Smooth muscle cell (in vitro differentiated cells): ENCODE data around the gene RNF121. TPM values are rescaled to one million over a fixed set of nuclear protein-coding genes. Genes with fewer than 3 reads are reported as not detected.
A peak's percentile ranks its signal among the peaks of the same experiment; 100 is the strongest.

Source experiments
- DNase-seq: peaks from one replicate; lab custom pipeline; 2025; ENCODE audit not compliant: unreplicated experiment; lab: John Stamatoyannopoulos, UW
- H2AFZ ChIP-seq: fragments of 200-600 bp; sonication (generic); 2 replicates; pipeline ENCODE4 v1.6.0; 2016; ENCODE audit warnings: antibody characterized with exemption, low read depth, mild to moderate bottlenecking
- H3F3A ChIP-seq: fragments of 200-600 bp; sonication (generic); 2 replicates; pipeline ENCODE4 v1.6.0; 2017; ENCODE audit warnings: antibody characterized with exemption, low read depth
- H3K27ac ChIP-seq: fragments of 200-600 bp; sonication (generic); 2 replicates; pipeline ENCODE4 v1.5.1; 2016; ENCODE audit warnings: low read depth, mild to moderate bottlenecking
- H3K27me3 ChIP-seq: fragments of 200-600 bp; sonication (generic); 2 replicates; pipeline ENCODE4 v1.6.1; 2016; ENCODE audit warnings: low read depth, mild to moderate bottlenecking
- H3K36me3 ChIP-seq: fragments of 200-600 bp; sonication (generic); 2 replicates; pipeline ENCODE4 v1.5.1; 2016; ENCODE audit warnings: low read depth
- H3K4me1 ChIP-seq: fragments of 200-600 bp; sonication (generic); 2 replicates; pipeline ENCODE4 v1.5.1; 2016; ENCODE audit warnings: low read depth
- H3K4me2 ChIP-seq: fragments of 200-600 bp; sonication (generic); 2 replicates; pipeline ENCODE4 v1.6.0; 2016; ENCODE audit warnings: mild to moderate bottlenecking
- H3K4me3 ChIP-seq: fragments of 200-600 bp; sonication (generic); 2 replicates; pipeline ENCODE4 v1.5.1; 2016; ENCODE audit warnings: mild to moderate bottlenecking
- H3K79me2 ChIP-seq: fragments of 200-600 bp; sonication (generic); 2 replicates; pipeline ENCODE4 v1.6.0; 2016; ENCODE audit warnings: low read depth, mild to moderate bottlenecking
- H3K9ac ChIP-seq: fragments of 200-600 bp; sonication (generic); 2 replicates; pipeline ENCODE4 v1.6.0; 2016; ENCODE audit warnings: low read depth
- H3K9me3 ChIP-seq: fragments of 200-600 bp; sonication (generic); replicated peaks from 2 replicates; pipeline ENCODE4 v1.5.1; 2016; ENCODE audit warnings: low read depth
- H4K20me1 ChIP-seq: fragments of 200-600 bp; sonication (generic); 2 replicates; pipeline ENCODE4 v1.6.0; 2016; ENCODE audit warnings: low read depth
- CTCF ChIP-seq: fragments of 200-600 bp; sonication (generic); IDR thresholded peaks from 2 replicates; pipeline ENCODE4 v1.5.1; 2017; ENCODE audit warnings: borderline replicate concordance, mild to moderate bottlenecking, antibody characterized with exemption; ENCODE audit not compliant: insufficient read depth, poor library complexity, severe bottlenecking
- WGBS: methylation state at CpG from one replicate; pipeline ENCODE4 v1.1.7; 2016; ENCODE audit warnings: low lambda C conversion rate; 5-methylcytosine and 5-hydroxymethylcytosine counted together
- polyA plus RNA-seq: library from polyadenylated mRNA; unstranded; fragments of >200 nt; fragmentation: Nextera tagmentation; extraction: Ambion mirVana; gene quantifications from 2 replicates; pipeline ENCODE4 v1.2.1, GENCODE V29; 2016
- total RNA-seq: library from RNA; depleted of rRNA; stranded (reverse); fragments of >200 nt; gene quantifications from 2 replicates; pipeline ENCODE4 v1.2.3, GENCODE V29; 2014

RNF121 gene
- total and polyA plus RNA-seq, 2 experiments from 2014 or later, result 34.4 to 49.5 TPM

- peaks cover 4% of the 10 kb centered on the region for H3K36me3 ChIP-seq
- DNase-seq, result no peak
- H3K4me1 ChIP-seq, result no peaks in the 10 kb centered on the region
- no peak overlapping the region for H3K9ac ChIP-seq
- H3F3A ChIP-seq, result no peaks in the 10 kb centered on the region
- H4K20me1 ChIP-seq, result peaks cover 46% of the 10 kb centered on the region
- H3K27ac ChIP-seq, result no peak overlapping the region
- no peak overlapping the region for H2AFZ ChIP-seq
- no peak overlapping the region for H3K4me2 ChIP-seq
- TF ChIP-seq CTCF, result no peak
- H3K27me3 ChIP-seq, result no peaks in the 10 kb centered on the region
- no peaks in the 10 kb centered on the region for H3K9me3 ChIP-seq
- no peak overlapping the region for H3K4me3 ChIP-seq
- 94% methylated on average over 4 of the region's 4 CpGs for WGBS
- H3K79me2 ChIP-seq, result no peaks in the 10 kb centered on the region
Measured at GRCh38 chr11:71979094-71979493, 50.2 kb downstream of the RNF121 start.

- Histone ChIP-seq H3K27ac (no peak overlapping the region), H3F3A (no peaks in the 10 kb centered on the region), H3K9ac (no peak overlapping the region), H4K20me1 (peaks cover 41% of the 10 kb centered on the region), H3K4me1 (no peaks in the 10 kb centered on the region), H3K36me3 (peaks cover 4% of the 10 kb centered on the region), H3K79me2 (no peaks in the 10 kb centered on the region), H3K4me3 (no peak overlapping the region), H2AFZ (no peak overlapping the region), H3K27me3 (no peaks in the 10 kb centered on the region), H3K4me2 (no peak overlapping the region), H3K9me3 (no peaks in the 10 kb centered on the region)
- DNase-seq, result no peak
- WGBS, result 96% methylated on average over 3 of the region's 3 CpGs
- no peak for TF ChIP-seq CTCF
Measured at GRCh38 chr11:71979602-71980001, 50.8 kb downstream of the RNF121 start.

- Histone ChIP-seq H3K79me2 (no peaks in the 10 kb centered on the region), H4K20me1 (peaks cover 37% of the 10 kb centered on the region), H3K4me2 (no peak overlapping the region), H3K36me3 (peaks cover 4% of the 10 kb centered on the region), H3K27ac (no peak overlapping the region), H3K27me3 (no peaks in the 10 kb centered on the region), H3K4me1 (no peaks in the 10 kb centered on the region), H3K4me3 (no peak overlapping the region), H3F3A (peaks cover 3% of the 10 kb centered on the region), H3K9ac (no peak overlapping the region), H3K9me3 (no peaks in the 10 kb centered on the region), H2AFZ (no peak overlapping the region)
- WGBS, result 91% methylated on average over 2 of the region's 2 CpGs
- no peak for DNase-seq
- no peak for TF ChIP-seq CTCF
Measured at GRCh38 chr11:71986131-71986530, 57.3 kb downstream of the RNF121 start.

GRCh38 chr11:71987521-71987920 lies 58.7 kb downstream of the RNF121 start:
- no peak overlapping the region for H3K9ac ChIP-seq
- DNase-seq, result no peak
- no peak overlapping the region for H2AFZ ChIP-seq
- no peak for TF ChIP-seq CTCF
- no peaks in the 10 kb centered on the region for H3K27me3 ChIP-seq
- peaks cover 4% of the 10 kb centered on the region for H3K36me3 ChIP-seq
- no peaks in the 10 kb centered on the region for H3K9me3 ChIP-seq
- WGBS, result 48% methylated on average over 2 of the region's 2 CpGs
- peak overlapping the region; percentile 16 for H3K27ac ChIP-seq
- peaks cover 33% of the 10 kb centered on the region for H4K20me1 ChIP-seq
- H3K4me1 ChIP-seq, result no peaks in the 10 kb centered on the region
- no peak overlapping the region for H3K4me2 ChIP-seq
- no peak overlapping the region for H3K4me3 ChIP-seq
- no peaks in the 10 kb centered on the region for H3K79me2 ChIP-seq
- peaks cover 3% of the 10 kb centered on the region for H3F3A ChIP-seq
